ENCODE data around the gene LTC4S.
A peak's percentile ranks its signal among the peaks of the same experiment; 100 is the strongest.

DNA sequence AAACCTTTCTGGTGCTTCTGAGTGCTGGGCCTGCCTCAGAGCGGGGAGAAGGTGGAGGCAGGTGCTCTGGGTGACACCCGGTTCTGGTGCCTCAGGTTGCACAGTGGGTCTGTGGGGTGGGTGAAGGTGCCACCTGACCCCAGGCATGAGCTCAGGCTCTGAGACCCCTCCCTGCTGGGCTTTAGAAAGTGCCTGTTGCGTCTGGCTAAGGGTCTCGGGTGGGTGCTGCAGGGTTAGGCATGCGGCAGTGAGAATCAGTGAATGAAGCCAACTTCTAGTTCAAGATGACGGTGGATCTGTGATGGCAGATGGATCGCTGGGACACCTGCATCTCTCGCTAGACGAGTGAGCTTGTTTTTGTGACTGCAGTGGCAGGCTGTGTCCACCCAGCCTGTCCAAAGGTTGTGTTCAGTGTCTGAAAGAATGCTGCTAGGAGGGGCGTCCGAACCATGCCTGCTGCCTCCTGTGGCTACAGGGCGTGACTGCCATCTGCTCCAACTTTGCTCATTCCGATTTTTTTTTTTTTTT, 31.9 kb downstream of the LTC4S start:
- TF ChIP-seq RARB (CRISPR knock-in tag; IDR thresholded peaks at IDR 0.05): no peak; the same call in 1 of the 2 replicates
- TF ChIP-seq CHD4 (IDR thresholded peaks at IDR 0.05; ENCODE audit: borderline replicate concordance): no peak
- TF ChIP-seq, protein P1, sequence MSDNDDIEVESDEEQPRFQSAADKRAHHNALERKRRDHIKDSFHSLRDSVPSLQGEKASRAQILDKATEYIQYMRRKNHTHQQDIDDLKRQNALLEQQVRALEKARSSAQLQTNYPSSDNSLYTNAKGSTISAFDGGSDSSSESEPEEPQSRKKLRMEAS (IDR thresholded peaks at IDR 0.05): peak; percentile 34; the same call in 1 of the 2 replicates
- peak in 1 of 2 experiments; percentile 68; a peak in 1 of 5 replicates for TF ChIP-seq JUN (IDR thresholded peaks at IDR 0.05)
- no peak for TF ChIP-seq HDAC2 (IDR thresholded peaks at IDR 0.05)
- no peak for TF ChIP-seq POLR2A (IDR thresholded peaks at IDR 0.05; ENCODE audit: low read length)
- TF ChIP-seq, protein P2, sequence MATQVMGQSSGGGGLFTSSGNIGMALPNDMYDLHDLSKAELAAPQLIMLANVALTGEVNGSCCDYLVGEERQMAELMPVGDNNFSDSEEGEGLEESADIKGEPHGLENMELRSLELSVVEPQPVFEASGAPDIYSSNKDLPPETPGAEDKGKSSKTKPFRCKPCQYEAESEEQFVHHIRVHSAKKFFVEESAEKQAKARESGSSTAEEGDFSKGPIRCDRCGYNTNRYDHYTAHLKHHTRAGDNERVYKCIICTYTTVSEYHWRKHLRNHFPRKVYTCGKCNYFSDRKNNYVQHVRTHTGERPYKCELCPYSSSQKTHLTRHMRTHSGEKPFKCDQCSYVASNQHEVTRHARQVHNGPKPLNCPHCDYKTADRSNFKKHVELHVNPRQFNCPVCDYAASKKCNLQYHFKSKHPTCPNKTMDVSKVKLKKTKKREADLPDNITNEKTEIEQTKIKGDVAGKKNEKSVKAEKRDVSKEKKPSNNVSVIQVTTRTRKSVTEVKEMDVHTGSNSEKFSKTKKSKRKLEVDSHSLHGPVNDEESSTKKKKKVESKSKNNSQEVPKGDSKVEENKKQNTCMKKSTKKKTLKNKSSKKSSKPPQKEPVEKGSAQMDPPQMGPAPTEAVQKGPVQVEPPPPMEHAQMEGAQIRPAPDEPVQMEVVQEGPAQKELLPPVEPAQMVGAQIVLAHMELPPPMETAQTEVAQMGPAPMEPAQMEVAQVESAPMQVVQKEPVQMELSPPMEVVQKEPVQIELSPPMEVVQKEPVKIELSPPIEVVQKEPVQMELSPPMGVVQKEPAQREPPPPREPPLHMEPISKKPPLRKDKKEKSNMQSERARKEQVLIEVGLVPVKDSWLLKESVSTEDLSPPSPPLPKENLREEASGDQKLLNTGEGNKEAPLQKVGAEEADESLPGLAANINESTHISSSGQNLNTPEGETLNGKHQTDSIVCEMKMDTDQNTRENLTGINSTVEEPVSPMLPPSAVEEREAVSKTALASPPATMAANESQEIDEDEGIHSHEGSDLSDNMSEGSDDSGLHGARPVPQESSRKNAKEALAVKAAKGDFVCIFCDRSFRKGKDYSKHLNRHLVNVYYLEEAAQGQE (IDR thresholded peaks at IDR 0.05): no peak; the same call in 1 of the 2 replicates
- TF ChIP-seq, protein P3, sequence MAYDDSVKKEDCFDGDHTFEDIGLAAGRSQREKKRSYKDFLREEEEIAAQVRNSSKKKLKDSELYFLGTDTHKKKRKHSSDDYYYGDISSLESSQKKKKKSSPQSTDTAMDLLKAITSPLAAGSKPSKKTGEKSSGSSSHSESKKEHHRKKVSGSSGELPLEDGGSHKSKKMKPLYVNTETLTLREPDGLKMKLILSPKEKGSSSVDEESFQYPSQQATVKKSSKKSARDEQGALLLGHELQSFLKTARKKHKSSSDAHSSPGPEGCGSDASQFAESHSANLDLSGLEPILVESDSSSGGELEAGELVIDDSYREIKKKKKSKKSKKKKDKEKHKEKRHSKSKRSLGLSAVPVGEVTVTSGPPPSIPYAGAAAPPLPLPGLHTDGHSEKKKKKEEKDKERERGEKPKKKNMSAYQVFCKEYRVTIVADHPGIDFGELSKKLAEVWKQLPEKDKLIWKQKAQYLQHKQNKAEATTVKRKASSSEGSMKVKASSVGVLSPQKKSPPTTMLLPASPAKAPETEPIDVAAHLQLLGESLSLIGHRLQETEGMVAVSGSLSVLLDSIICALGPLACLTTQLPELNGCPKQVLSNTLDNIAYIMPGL (CRISPR knock-in tag; IDR thresholded peaks at IDR 0.05; ENCODE audit: borderline replicate concordance): no peak
- TF ChIP-seq, protein P4, sequence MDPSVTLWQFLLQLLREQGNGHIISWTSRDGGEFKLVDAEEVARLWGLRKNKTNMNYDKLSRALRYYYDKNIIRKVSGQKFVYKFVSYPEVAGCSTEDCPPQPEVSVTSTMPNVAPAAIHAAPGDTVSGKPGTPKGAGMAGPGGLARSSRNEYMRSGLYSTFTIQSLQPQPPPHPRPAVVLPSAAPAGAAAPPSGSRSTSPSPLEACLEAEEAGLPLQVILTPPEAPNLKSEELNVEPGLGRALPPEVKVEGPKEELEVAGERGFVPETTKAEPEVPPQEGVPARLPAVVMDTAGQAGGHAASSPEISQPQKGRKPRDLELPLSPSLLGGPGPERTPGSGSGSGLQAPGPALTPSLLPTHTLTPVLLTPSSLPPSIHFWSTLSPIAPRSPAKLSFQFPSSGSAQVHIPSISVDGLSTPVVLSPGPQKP (IDR thresholded peaks at IDR 0.05; ENCODE audit: low read depth, low read length): no peak
- TF ChIP-seq, protein P5, sequence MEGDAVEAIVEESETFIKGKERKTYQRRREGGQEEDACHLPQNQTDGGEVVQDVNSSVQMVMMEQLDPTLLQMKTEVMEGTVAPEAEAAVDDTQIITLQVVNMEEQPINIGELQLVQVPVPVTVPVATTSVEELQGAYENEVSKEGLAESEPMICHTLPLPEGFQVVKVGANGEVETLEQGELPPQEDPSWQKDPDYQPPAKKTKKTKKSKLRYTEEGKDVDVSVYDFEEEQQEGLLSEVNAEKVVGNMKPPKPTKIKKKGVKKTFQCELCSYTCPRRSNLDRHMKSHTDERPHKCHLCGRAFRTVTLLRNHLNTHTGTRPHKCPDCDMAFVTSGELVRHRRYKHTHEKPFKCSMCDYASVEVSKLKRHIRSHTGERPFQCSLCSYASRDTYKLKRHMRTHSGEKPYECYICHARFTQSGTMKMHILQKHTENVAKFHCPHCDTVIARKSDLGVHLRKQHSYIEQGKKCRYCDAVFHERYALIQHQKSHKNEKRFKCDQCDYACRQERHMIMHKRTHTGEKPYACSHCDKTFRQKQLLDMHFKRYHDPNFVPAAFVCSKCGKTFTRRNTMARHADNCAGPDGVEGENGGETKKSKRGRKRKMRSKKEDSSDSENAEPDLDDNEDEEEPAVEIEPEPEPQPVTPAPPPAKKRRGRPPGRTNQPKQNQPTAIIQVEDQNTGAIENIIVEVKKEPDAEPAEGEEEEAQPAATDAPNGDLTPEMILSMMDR (IDR thresholded peaks at IDR 0.05): no peak
- no peak for TF ChIP-seq RAD21 (conservative IDR thresholded peaks at IDR 0.05 in 1 of 2, IDR thresholded peaks at IDR 0.05 in 1 of 2)
- TF ChIP-seq TP53 (CRISPR knock-in tag; IDR thresholded peaks at IDR 0.05): 0 out of 2 replicates have a peak, but pooled peaks have one; percentile 24
- TF ChIP-seq EP300 (IDR thresholded peaks at IDR 0.05): no peak
- no peak for TF ChIP-seq RNF2 (IDR thresholded peaks at IDR 0.05; ENCODE audit: borderline replicate concordance, low read depth)
